H9 (cell line): ENCODE measurements around the gene SLC13A4. TPM values are rescaled to one million over a fixed set of nuclear protein-coding genes. Genes with fewer than 3 reads are reported as not detected.

ENCODE experiments used
- DNase-seq: peaks from one replicate; pipeline ENCODE4 v3.0.0-alpha.2; 2017
- H2AFZ ChIP-seq: one replicate; pipeline ENCODE4 v1.6.1; 2013; ENCODE audit warnings: mild to moderate bottlenecking, low read length, control low read depth, moderate library complexity
- H2AK5ac ChIP-seq: 2 replicates; pipeline ENCODE4 v1.6.1; 2013; ENCODE audit warnings: low read length, control low read depth, mixed read lengths; ENCODE audit not compliant: insufficient read length
- H2BK120ac ChIP-seq: one replicate; pipeline ENCODE4 v1.6.1; 2013; ENCODE audit warnings: low read depth, mild to moderate bottlenecking, low read length, control low read depth, inconsistent platforms; ENCODE audit not compliant: poor library complexity, severe bottlenecking
- H2BK12ac ChIP-seq: 2 replicates; pipeline ENCODE4 v1.6.1; 2013; ENCODE audit warnings: low read length, control low read depth, mixed read lengths, low read depth; ENCODE audit not compliant: insufficient read length
- H2BK15ac ChIP-seq: 2 replicates; pipeline ENCODE4 v1.6.1; 2013; ENCODE audit warnings: low read depth, low read length, control low read depth
- H2BK20ac ChIP-seq: one replicate; pipeline ENCODE4 v1.6.1; 2013; ENCODE audit warnings: low read depth, mild to moderate bottlenecking, low read length, control low read depth, inconsistent platforms; ENCODE audit not compliant: poor library complexity, severe bottlenecking
- H2BK5ac ChIP-seq: 2 replicates; pipeline ENCODE4 v1.6.1; 2013; ENCODE audit warnings: low read length, control low read depth, mixed read lengths; ENCODE audit not compliant: insufficient read length
- H3K14ac ChIP-seq: 2 replicates; pipeline ENCODE4 v1.6.1; 2013; ENCODE audit warnings: low read length, control low read depth; ENCODE audit not compliant: insufficient read depth
- H3K18ac ChIP-seq: 2 replicates; pipeline ENCODE4 v1.6.1; 2013; ENCODE audit warnings: low read depth, mild to moderate bottlenecking, mixed read lengths, low read length, control low read depth; ENCODE audit not compliant: insufficient read length
- H3K23ac ChIP-seq: 2 replicates; pipeline ENCODE4 v1.6.1; 2013; ENCODE audit warnings: low read length, control low read depth, mixed read lengths, low read depth; ENCODE audit not compliant: insufficient read length
- H3K23me2 ChIP-seq: 2 replicates; pipeline ENCODE4 v1.6.1; 2013; ENCODE audit warnings: low read depth, mild to moderate bottlenecking, mixed read lengths, low read length, control low read depth; ENCODE audit not compliant: insufficient read length, poor library complexity, severe bottlenecking
- H3K27ac ChIP-seq: 2 replicates; pipeline ENCODE4 v1.5.1; 2013; ENCODE audit warnings: low read length, control low read depth, mixed read lengths, low read depth; ENCODE audit not compliant: insufficient read length
- H3K27me3 ChIP-seq: 2 replicates; pipeline ENCODE4 v1.6.1; 2013; ENCODE audit warnings: low read length, control low read depth, inconsistent platforms; ENCODE audit not compliant: insufficient read depth
- H3K4ac ChIP-seq: 2 replicates; pipeline ENCODE4 v1.6.1; 2013; ENCODE audit warnings: low read depth, mild to moderate bottlenecking, control low read depth, inconsistent platforms, low read length, moderate library complexity
- H3K4me1 ChIP-seq: 2 replicates; pipeline ENCODE4 v1.6.1; 2013; ENCODE audit warnings: low read length, control low read depth, inconsistent platforms; ENCODE audit not compliant: insufficient read depth
- H3K4me2 ChIP-seq: 2 replicates; pipeline ENCODE4 v1.6.1; 2013; ENCODE audit warnings: low read length, control low read depth, mixed read lengths; ENCODE audit not compliant: insufficient read length, insufficient read depth
- H3K56ac ChIP-seq: 2 replicates; pipeline ENCODE4 v1.6.1; 2013; ENCODE audit warnings: low read depth, mild to moderate bottlenecking, mixed read lengths, low read length, control low read depth; ENCODE audit not compliant: insufficient read length
- H3K79me1 ChIP-seq: 2 replicates; pipeline ENCODE4 v1.6.1; 2013; ENCODE audit warnings: low read depth, mild to moderate bottlenecking, moderate library complexity, low read length, control low read depth, inconsistent platforms; ENCODE audit not compliant: insufficient read depth, poor library complexity, severe bottlenecking
- H3K79me2 ChIP-seq: 2 replicates; pipeline ENCODE4 v1.6.1; 2013; ENCODE audit warnings: low read length, control low read depth, inconsistent platforms; ENCODE audit not compliant: insufficient read depth
- H3K9ac ChIP-seq: 2 replicates; pipeline ENCODE4 v1.6.1; 2013; ENCODE audit warnings: low read length, control low read depth, mixed read lengths; ENCODE audit not compliant: insufficient read length; ENCODE audit errors: extremely low read depth
- H3K9me3 ChIP-seq: one replicate; pipeline ENCODE4 v1.6.1; 2013; ENCODE audit warnings: low read depth, low read length, inconsistent platforms; ENCODE audit not compliant: control insufficient read depth
- H3T11ph ChIP-seq: one replicate; pipeline ENCODE4 v1.6.1; 2013; ENCODE audit warnings: mild to moderate bottlenecking, low read length, control low read depth, inconsistent platforms
- H4K20me1 ChIP-seq: one replicate; pipeline ENCODE4 v1.6.1; 2013; ENCODE audit not compliant: control insufficient read depth, insufficient read length, insufficient read depth
- H4K5ac ChIP-seq: 2 replicates; pipeline ENCODE4 v1.6.1; 2013; ENCODE audit warnings: low read depth, mild to moderate bottlenecking, mixed read lengths, low read length, control low read depth; ENCODE audit not compliant: insufficient read length
- H4K8ac ChIP-seq: replicated peaks from 2 replicates; pipeline ENCODE4 v1.6.1; 2013; ENCODE audit warnings: low read length, control low read depth, mixed read lengths, low read depth; ENCODE audit not compliant: insufficient read length
- H4K91ac ChIP-seq: 2 replicates; pipeline ENCODE4 v1.6.1; 2013; ENCODE audit warnings: low read depth, mild to moderate bottlenecking, moderate library complexity, mixed read lengths, low read length, control low read depth; ENCODE audit not compliant: insufficient read length
- H3K27ac Mint-ChIP-seq, 3 experiments: 2 replicates in 2 of 3; 3 replicates in 1 of 3; pipeline ENCODE4 v1.8.0; 2020 to 2021; ENCODE audit warnings: mixed read lengths in 3 of 3, mild to moderate bottlenecking in 1 of 3, moderate library complexity in 1 of 3
- H3K27me3 Mint-ChIP-seq: 2 replicates; pipeline ENCODE4 v1.8.0; 2021; ENCODE audit warnings: low read depth, mild to moderate bottlenecking, moderate library complexity, mixed read lengths
- H3K36me3 Mint-ChIP-seq, 3 experiments: 2 replicates in 2 of 3; 3 replicates in 1 of 3; pipeline ENCODE4 v1.8.0; 2020 to 2021; ENCODE audit warnings: low read depth in 3 of 3, mixed read lengths in 3 of 3; ENCODE audit not compliant: insufficient read depth in 1 of 3
- H3K4me1 Mint-ChIP-seq, 2 experiments: 2 replicates each; pipeline ENCODE4 v1.8.0; 2020; ENCODE audit warnings: mixed read lengths in 2 of 2
- H3K4me3 Mint-ChIP-seq, 2 experiments: 2 replicates in 1 of 2; 3 replicates in 1 of 2; pipeline ENCODE4 v1.8.0; 2020 to 2021; ENCODE audit warnings: mild to moderate bottlenecking in 2 of 2, mixed read lengths in 2 of 2, moderate library complexity in 1 of 2
- H3K9me3 Mint-ChIP-seq, 2 experiments: 2 replicates in 1 of 2; 3 replicates in 1 of 2; pipeline ENCODE4 v1.8.0; 2020; ENCODE audit warnings: mild to moderate bottlenecking in 2 of 2, mixed read lengths in 2 of 2, moderate library complexity in 1 of 2
- CTCF ChIP-seq: fragments of 200-600 bp; sonication (generic); conservative IDR thresholded peaks from 3 replicates; pipeline ENCODE4 v1.8.0; 2021; ENCODE audit warnings: antibody characterized with exemption, mild to moderate bottlenecking
- WGBS: extraction: QIAGEN DNeasy Blood & Tissue Kit; methylation state at CpG from one replicate; pipeline ENCODE4 v1.1.7; 2013; ENCODE audit warnings: missing lambda C conversion rate, low lambda C conversion rate, mixed read lengths; ENCODE audit not compliant: insufficient read length; ENCODE audit errors: extremely low coverage; 5-methylcytosine and 5-hydroxymethylcytosine counted together
- total RNA-seq: library from RNA; stranded (reverse); gene quantifications from 2 replicates; pipeline ENCODE4 v1.2.1, GENCODE V29; 2021

The SLC13A4 gene
- total RNA-seq, 1 experiment from 2014 or later, result 3.5 TPM

GRCh38 chr7:135659159-135659846, 68.7 kb downstream of the SLC13A4 start:
- H2BK15ac ChIP-seq, result no peak overlapping the region
- H2BK20ac ChIP-seq, result no peak overlapping the region
- no peaks in the 10 kb centered on the region for H3K9me3 ChIP-seq
- no peak overlapping the region for H3K4ac ChIP-seq
- H2BK120ac ChIP-seq, result no peak overlapping the region
- H3K79me2 ChIP-seq, result no peaks in the 10 kb centered on the region; the same call in 1 of the 2 replicates
- whole genome bisulfite sequencing, result no CpG with 5 or more reads among the region's 9 CpGs
- Mint-ChIP-seq H3K4me3 (no peak overlapping the region), H3K9me3 (no peaks in the 10 kb centered on the region), H3K27ac (no peak overlapping the region; a peak in 1 of 7 replicates), H3K27me3 (no peaks in the 10 kb centered on the region), H3K36me3 (0 out of 7 replicates have a peak, but pooled peaks cover 0 to 3% (median 0%) of the 10 kb centered on the region in 3 experiments), H3K4me1 (peaks cover 10 to 18% of the 10 kb centered on the region in 2 experiments)
- H3T11ph ChIP-seq, result no peak overlapping the region
- H3K27me3 ChIP-seq, result no peaks in the 10 kb centered on the region
- H4K5ac ChIP-seq, result no peak overlapping the region
- H3K4me1 ChIP-seq, result no peaks in the 10 kb centered on the region
- no peak overlapping the region for H2AFZ ChIP-seq
- no peak overlapping the region for H3K14ac ChIP-seq
- no peak overlapping the region for H3K56ac ChIP-seq
- peaks cover 3% of the 10 kb centered on the region for H3K23me2 ChIP-seq
- H3K4me2 ChIP-seq, result no peak overlapping the region
- TF ChIP-seq CTCF, result no peak
- no peak overlapping the region for H2BK12ac ChIP-seq
- H3K18ac ChIP-seq, result no peak overlapping the region
- no peak overlapping the region for H2AK5ac ChIP-seq
- no peak overlapping the region for H4K91ac ChIP-seq
- no peak for DNase-seq
- no peak overlapping the region for H2BK5ac ChIP-seq
- peaks cover 4% of the 10 kb centered on the region for H3K79me1 ChIP-seq
- H3K27ac ChIP-seq, result no peak overlapping the region
- no peaks in the 10 kb centered on the region for H4K20me1 ChIP-seq
- no peak overlapping the region for H4K8ac ChIP-seq
- H3K9ac ChIP-seq, result no peak overlapping the region
- no peak overlapping the region for H3K23ac ChIP-seq
